Stimulated activated naive B cell treated with anti-CD40 and anti-IgM and Interleukin-4, amounts not matched to agents 10 μg/mL and 1 μg/mL and 100 μg/mL, for 72 hours (primary cell): Measurements from ENCODE around the gene SYT2.
"Not testable (repeated sequence)": the region's sequence is repeated elsewhere in the genome, so short reads cannot be mapped to it uniquely, and the experiment has no call there.

Experiments used
- ATAC-seq, 2 donors: fragments of 150-1000 bp; cut with Tn5 transposase; replicated peaks; 2 replicates each; pipeline ENCODE4 v1.10.0; 2021; ENCODE audit warnings: moderate library complexity in 1 of 2
- DNase-seq: peaks from one replicate; pipeline ENCODE4 v3.0.0; 2021
- H3K27ac Mint-ChIP-seq: one replicate; pipeline ENCODE4 v1.8.0; 2022; ENCODE audit warnings: mild to moderate bottlenecking, mixed read lengths
- H3K27me3 Mint-ChIP-seq, 2 donors: one replicate each; pipeline ENCODE4 v1.8.0; 2022; ENCODE audit warnings: mixed read lengths in 2 of 2
- H3K36me3 Mint-ChIP-seq, 2 donors: one replicate each; pipeline ENCODE4 v1.8.0; 2022; ENCODE audit warnings: mixed read lengths in 2 of 2, mild to moderate bottlenecking in 1 of 2
- H3K4me1 Mint-ChIP-seq, 2 donors: one replicate each; pipeline ENCODE4 v1.8.0; 2022; ENCODE audit warnings: mixed read lengths in 2 of 2, mild to moderate bottlenecking in 1 of 2
- H3K4me3 Mint-ChIP-seq, 2 donors: one replicate each; pipeline ENCODE4 v1.8.0; 2022; ENCODE audit warnings: mild to moderate bottlenecking in 2 of 2, mixed read lengths in 2 of 2, moderate library complexity in 1 of 2
- H3K9me3 Mint-ChIP-seq, 2 donors: one replicate each; pipeline ENCODE4 v1.8.0; 2022; ENCODE audit warnings: mixed read lengths in 2 of 2, mild to moderate bottlenecking in 1 of 2

Gene SYT2

GRCh38 chr1:202710070-202711045 lies at the start of gene SYT2:
SYT2 (minus strand) TSS chr1:202710454; CDS start chr1:202605772, 104,682 bp downstream.
- ATAC-seq, result peak; percentile 62 to 67
- no peaks in the 10 kb centered on the region for H3K36me3 Mint-ChIP-seq
- peak within 1 kb of the TSS; percentile 38 for H3K27ac Mint-ChIP-seq
- H3K4me3 Mint-ChIP-seq, result peak within 1 kb of the TSS; percentile 45 to 55
- H3K9me3 Mint-ChIP-seq, result no peaks in the 10 kb centered on the region
- H3K4me1 Mint-ChIP-seq, result peaks cover 9 to 13% of the 10 kb centered on the region in 2 donors
- H3K27me3 Mint-ChIP-seq, result peaks cover 78 to 81% of the 10 kb centered on the region in 2 donors
- DNase-seq, result no peak

GRCh38 chr1:202756391-202756790 lies 46.1 kb upstream of the SYT2 start:
- H3K36me3 Mint-ChIP-seq, result peaks cover 23 to 42% of the 10 kb centered on the region in 2 donors

GRCh38 chr1:202754293-202754692 lies 44.0 kb upstream of the SYT2 start:
- DNase-seq (no peak), ATAC-seq (no peak)
- Mint-ChIP-seq H3K36me3 (peaks cover 21 to 42% of the 10 kb centered on the region in 2 donors), H3K4me3 (no peak overlapping the region), H3K27ac (no peak overlapping the region), H3K27me3 (no peaks in the 10 kb centered on the region), H3K9me3 (no peaks in the 10 kb centered on the region), H3K4me1 (no peaks in the 10 kb centered on the region)

More at GRCh38 chr1:202756391-202756790, 46.1 kb upstream of the SYT2 start:
- Mint-ChIP-seq H3K4me3 (no peak overlapping the region), H3K27ac (no peak overlapping the region), H3K9me3 (no peaks in the 10 kb centered on the region), H3K27me3 (no peaks in the 10 kb centered on the region), H3K4me1 (no peaks in the 10 kb centered on the region)
- no peak for DNase-seq
- ATAC-seq, result no peak

GRCh38 chr1:202752774-202753173 lies 42.5 kb upstream of the SYT2 start:
- H3K27ac Mint-ChIP-seq, result no peak overlapping the region
- H3K27me3 Mint-ChIP-seq, result no peaks in the 10 kb centered on the region
- no peak for ATAC-seq
- no peak overlapping the region for H3K4me3 Mint-ChIP-seq
- no peak for DNase-seq
- H3K9me3 Mint-ChIP-seq, result no peaks in the 10 kb centered on the region
- H3K36me3 Mint-ChIP-seq, result peaks cover 30 to 44% of the 10 kb centered on the region in 2 donors
- H3K4me1 Mint-ChIP-seq, result no peaks in the 10 kb centered on the region

GRCh38 chr1:202750761-202751160 lies 40.5 kb upstream of the SYT2 start:
- Mint-ChIP-seq H3K4me1 (no peaks in the 10 kb centered on the region), H3K4me3 (no peak overlapping the region), H3K27me3 (no peaks in the 10 kb centered on the region), H3K36me3 (peaks cover 38 to 46% of the 10 kb centered on the region in 2 donors), H3K9me3 (no peaks in the 10 kb centered on the region), H3K27ac (no peak overlapping the region)
- ATAC-seq, result no peak
- no peak for DNase-seq

- H3K9me3 Mint-ChIP-seq, result peaks cover 1% of the 10 kb centered on the region in 2 donors
- H3K27me3 Mint-ChIP-seq, result no peaks in the 10 kb centered on the region
- no peaks in the 10 kb centered on the region for H3K4me1 Mint-ChIP-seq
- ATAC-seq (no peak), DNase-seq (no peak)
- H3K27ac Mint-ChIP-seq, result no peak overlapping the region
- H3K36me3 Mint-ChIP-seq, result peaks cover 39 to 46% of the 10 kb centered on the region in 2 donors
- H3K4me3 Mint-ChIP-seq, result no peak overlapping the region
These were observed 39.8 kb upstream of the SYT2 start for GRCh38 chr1:202750024-202750423.

- Mint-ChIP-seq H3K27me3 (no peaks in the 10 kb centered on the region), H3K4me3 (no peak overlapping the region), H3K27ac (no peak overlapping the region), H3K36me3 (peaks cover 54 to 61% of the 10 kb centered on the region in 2 donors), H3K9me3 (peaks cover 5% of the 10 kb centered on the region in 2 donors), H3K4me1 (no peaks in the 10 kb centered on the region)
- no peak for DNase-seq
- no peak for ATAC-seq
These were observed 35.2 kb upstream of the SYT2 start for GRCh38 chr1:202745323-202745888.

GRCh38 chr1:202744770-202745169 lies 34.5 kb upstream of the SYT2 start:
- not testable (repeated sequence) for H3K4me3 Mint-ChIP-seq, H3K9me3 Mint-ChIP-seq

GRCh38 chr1:202742496-202742895 lies 32.2 kb upstream of the SYT2 start:
- DNase-seq, result no peak
- Mint-ChIP-seq H3K9me3 (peaks cover 5% of the 10 kb centered on the region in 2 donors), H3K4me3 (no peak overlapping the region), H3K4me1 (no peaks in the 10 kb centered on the region), H3K36me3 (peaks cover 46 to 65% of the 10 kb centered on the region in 2 donors), H3K27me3 (no peaks in the 10 kb centered on the region), H3K27ac (no peak overlapping the region)
- no peak for ATAC-seq

More at GRCh38 chr1:202744770-202745169, 34.5 kb upstream of the SYT2 start:
- H3K4me1 Mint-ChIP-seq, H3K27ac Mint-ChIP-seq, H3K27me3 Mint-ChIP-seq, DNase-seq, ATAC-seq: not testable (repeated sequence)
- peaks cover 54 to 62% of the 10 kb centered on the region in 2 donors for H3K36me3 Mint-ChIP-seq

- Mint-ChIP-seq H3K36me3 (peaks cover 41 to 66% of the 10 kb centered on the region in 2 donors), H3K27ac (no peak overlapping the region), H3K9me3 (no peaks in the 10 kb centered on the region), H3K27me3 (no peaks in the 10 kb centered on the region), H3K4me1 (peaks cover 6 to 7% of the 10 kb centered on the region in 2 donors), H3K4me3 (no peak overlapping the region)
- no peak for ATAC-seq
- no peak for DNase-seq
These were observed 23.0 kb upstream of the SYT2 start for GRCh38 chr1:202733251-202733650.

- Mint-ChIP-seq H3K9me3 (no peaks in the 10 kb centered on the region), H3K36me3 (peaks cover 40 to 64% of the 10 kb centered on the region in 2 donors), H3K27me3 (no peaks in the 10 kb centered on the region), H3K4me3 (no peak overlapping the region), H3K4me1 (peaks cover 7 to 8% of the 10 kb centered on the region in 2 donors), H3K27ac (no peak overlapping the region)
- DNase-seq, result no peak
- peak; percentile 62 to 66 for ATAC-seq
These were observed 18.7 kb upstream of the SYT2 start for GRCh38 chr1:202728951-202729350.

GRCh38 chr1:202725526-202725925 lies 15.3 kb upstream of the SYT2 start:
- Mint-ChIP-seq H3K27me3 (no peaks in the 10 kb centered on the region), H3K4me1 (peaks cover 7 to 8% of the 10 kb centered on the region in 2 donors), H3K9me3 (no peaks in the 10 kb centered on the region), H3K36me3 (peaks cover 24 to 41% of the 10 kb centered on the region in 2 donors), H3K27ac (no peak overlapping the region), H3K4me3 (no peak overlapping the region)
- ATAC-seq (no peak), DNase-seq (no peak)

- Mint-ChIP-seq H3K27ac (no peak overlapping the region), H3K27me3 (peaks cover 0 to under 1% of the 10 kb centered on the region in 2 donors), H3K36me3 (peaks cover 10 to 23% of the 10 kb centered on the region in 2 donors), H3K4me3 (no peak overlapping the region), H3K9me3 (no peaks in the 10 kb centered on the region), H3K4me1 (peaks cover 1 to 6% of the 10 kb centered on the region in 2 donors)
- ATAC-seq (no peak), DNase-seq (no peak)
These were observed 13.5 kb upstream of the SYT2 start for GRCh38 chr1:202723708-202724107.

- H3K4me3 Mint-ChIP-seq, H3K27me3 Mint-ChIP-seq, H3K27ac Mint-ChIP-seq, H3K9me3 Mint-ChIP-seq, DNase-seq, ATAC-seq, H3K4me1 Mint-ChIP-seq: not testable (repeated sequence)
- peaks cover 8 to 19% of the 10 kb centered on the region in 2 donors for H3K36me3 Mint-ChIP-seq
These were observed 12.8 kb upstream of the SYT2 start for GRCh38 chr1:202723046-202723445.
